ENCODE results near the gene CHERP.

Gene CHERP

GRCh38 chr19:16470541-16470910 lies 71.7 kb downstream of the CHERP start:
- DNase-seq = no peak

All from NCI-H2029 treated with DMSO at 0.1 percent for 48 hours (cell line).